GM12878 (cell line): Measurements from ENCODE around the gene PHLDB3.

Experiments
- BACH1 ChIP-seq: fragments of 450-650 bp; IDR thresholded peaks from 2 replicates; pipeline ENCODE4 v1.6.1; 2017; ENCODE audit warnings: mild to moderate bottlenecking, borderline replicate concordance
- CTCF ChIP-seq, 3 experiments: IDR thresholded peaks in 2 of 3; conservative IDR thresholded peaks in 1 of 3; 2 replicates each; pipeline ENCODE4 v1.5.1; 2011; ENCODE audit warnings: low read depth in 3 of 3, low read length in 3 of 3, mild to moderate bottlenecking in 3 of 3, control low read depth in 2 of 3, moderate library complexity in 2 of 3, inconsistent platforms in 1 of 3, mixed read lengths in 1 of 3; ENCODE audit not compliant: control insufficient read depth in 2 of 3, insufficient read depth in 1 of 3; ENCODE audit errors: extremely low read depth in 1 of 3
- EZH2 ChIP-seq: IDR thresholded peaks from 2 replicates; pipeline ENCODE4 v1.6.1; 2012; ENCODE audit warnings: low read depth, mild to moderate bottlenecking, control low read depth, inconsistent platforms, low read length, borderline replicate concordance; ENCODE audit not compliant: control insufficient read depth
- GABPA ChIP-seq: IDR thresholded peaks from 2 replicates; pipeline ENCODE4 v1.6.1; 2014; ENCODE audit warnings: antibody characterized with exemption, low read depth, mild to moderate bottlenecking, inconsistent platforms
- NFYB ChIP-seq: IDR thresholded peaks from 2 replicates; pipeline ENCODE4 v1.6.1; 2011; ENCODE audit warnings: low read depth, mild to moderate bottlenecking, low read length, improper control_type of control experiment, moderate library complexity; ENCODE audit not compliant: insufficient read depth
- REST ChIP-seq: IDR thresholded peaks from 2 replicates; pipeline ENCODE4 v1.6.1; 2012; ENCODE audit warnings: mild to moderate bottlenecking, low read depth, low read length
- SMARCA5 ChIP-seq: fragments of 450-650 bp; IDR thresholded peaks from 2 replicates; pipeline ENCODE4 v1.6.1; 2017; ENCODE audit warnings: mild to moderate bottlenecking
- ZNF24 ChIP-seq: fragments of 450-650 bp; IDR thresholded peaks from 2 replicates; pipeline ENCODE4 v1.6.1; 2017; ENCODE audit warnings: antibody characterized with exemption, mild to moderate bottlenecking

- TF ChIP-seq BACH1 (no peak), GABPA (no peak), EZH2 (no peak), SMARCA5 (no peak), CTCF (IDR thresholded peaks at IDR 0.05 in 2 of 3, conservative IDR thresholded peaks at IDR 0.05 in 1 of 3; ENCODE audit: control insufficient read depth in 2 of 3, extremely low read depth in 1 of 3, insufficient read depth in 1 of 3, low read depth in 3 of 3, low read length in 3 of 3) (no peak), ZNF24 (no peak), NFYB (no peak), REST (no peak)
Measured at GRCh38 chr19:43433689-43434088, 70.9 kb downstream of the PHLDB3 start.
